Measurements from ENCODE around the gene RTN4RL2.

Gene RTN4RL2

GRCh38 chr11:57487920-57488659 lies 27.8 kb downstream of the RTN4RL2 start:
- H3K9me3 ChIP-seq (ENCODE audit: control insufficient read depth, low read length) = no peaks in the 10 kb centered on the region
- no peak overlapping the region for H3K27ac ChIP-seq (ENCODE audit: insufficient read depth, low read depth, low read length, poor library complexity, severe bottlenecking)
- no peak overlapping the region for H3K4me3 ChIP-seq (ENCODE audit: insufficient read depth, low read depth, low read length)
- H3K27me3 ChIP-seq (ENCODE audit: control insufficient read depth, insufficient read depth, low read length, poor library complexity, severe bottlenecking) = peaks cover 13% of the 10 kb centered on the region
- whole genome bisulfite sequencing, 2 experiments = 90 to 92% methylated on average over 5 to 6 of the region's 6 CpGs
- H3K4me1 ChIP-seq (ENCODE audit: control insufficient read depth, insufficient read depth, low read length) = no peaks in the 10 kb centered on the region
- H3K36me3 ChIP-seq (ENCODE audit: control insufficient read depth, insufficient read depth, low read length) = no peaks in the 10 kb centered on the region

GRCh38 chr11:57490456-57491248 lies 30.3 kb downstream of the RTN4RL2 start:
- H3K36me3 ChIP-seq (ENCODE audit: control insufficient read depth, insufficient read depth, low read length) = no peaks in the 10 kb centered on the region
- no peaks in the 10 kb centered on the region for H3K27me3 ChIP-seq (ENCODE audit: control insufficient read depth, insufficient read depth, low read length, poor library complexity, severe bottlenecking)
- no peaks in the 10 kb centered on the region for H3K4me1 ChIP-seq (ENCODE audit: control insufficient read depth, insufficient read depth, low read length)
- H3K4me3 ChIP-seq (ENCODE audit: insufficient read depth, low read depth, low read length) = no peak overlapping the region
- H3K9me3 ChIP-seq (ENCODE audit: control insufficient read depth, low read length) = no peaks in the 10 kb centered on the region
- H3K27ac ChIP-seq (ENCODE audit: insufficient read depth, low read depth, low read length, poor library complexity, severe bottlenecking) = no peak overlapping the region
- WGBS, 2 experiments = 93 to 95% methylated on average over 9 of the region's 9 CpGs

GRCh38 chr11:57491371-57492061 lies 31.2 kb downstream of the RTN4RL2 start:
- Histone ChIP-seq H3K9me3 (ENCODE audit: control insufficient read depth, low read length) (no peaks in the 10 kb centered on the region), H3K4me1 (ENCODE audit: control insufficient read depth, insufficient read depth, low read length) (no peaks in the 10 kb centered on the region), H3K36me3 (ENCODE audit: control insufficient read depth, insufficient read depth, low read length) (no peaks in the 10 kb centered on the region), H3K27me3 (ENCODE audit: control insufficient read depth, insufficient read depth, low read length, poor library complexity, severe bottlenecking) (no peaks in the 10 kb centered on the region), H3K4me3 (ENCODE audit: insufficient read depth, low read depth, low read length) (no peak overlapping the region), H3K27ac (ENCODE audit: insufficient read depth, low read depth, low read length, poor library complexity, severe bottlenecking) (no peak overlapping the region)
- 77 to 79% methylated on average over 11 of the region's 11 CpGs for WGBS, 2 experiments

GRCh38 chr11:57493507-57494503 lies 33.5 kb downstream of the RTN4RL2 start:
- Histone ChIP-seq H3K27ac (ENCODE audit: insufficient read depth, low read depth, low read length, poor library complexity, severe bottlenecking) (no peak overlapping the region), H3K4me3 (ENCODE audit: insufficient read depth, low read depth, low read length) (no peak overlapping the region), H3K9me3 (ENCODE audit: control insufficient read depth, low read length) (no peaks in the 10 kb centered on the region), H3K27me3 (ENCODE audit: control insufficient read depth, insufficient read depth, low read length, poor library complexity, severe bottlenecking) (peaks cover 9% of the 10 kb centered on the region), H3K36me3 (ENCODE audit: control insufficient read depth, insufficient read depth, low read length) (no peaks in the 10 kb centered on the region), H3K4me1 (ENCODE audit: control insufficient read depth, insufficient read depth, low read length) (no peaks in the 10 kb centered on the region)
- WGBS, 2 experiments = 82 to 83% methylated on average over 15 of the region's 15 CpGs

DNA sequence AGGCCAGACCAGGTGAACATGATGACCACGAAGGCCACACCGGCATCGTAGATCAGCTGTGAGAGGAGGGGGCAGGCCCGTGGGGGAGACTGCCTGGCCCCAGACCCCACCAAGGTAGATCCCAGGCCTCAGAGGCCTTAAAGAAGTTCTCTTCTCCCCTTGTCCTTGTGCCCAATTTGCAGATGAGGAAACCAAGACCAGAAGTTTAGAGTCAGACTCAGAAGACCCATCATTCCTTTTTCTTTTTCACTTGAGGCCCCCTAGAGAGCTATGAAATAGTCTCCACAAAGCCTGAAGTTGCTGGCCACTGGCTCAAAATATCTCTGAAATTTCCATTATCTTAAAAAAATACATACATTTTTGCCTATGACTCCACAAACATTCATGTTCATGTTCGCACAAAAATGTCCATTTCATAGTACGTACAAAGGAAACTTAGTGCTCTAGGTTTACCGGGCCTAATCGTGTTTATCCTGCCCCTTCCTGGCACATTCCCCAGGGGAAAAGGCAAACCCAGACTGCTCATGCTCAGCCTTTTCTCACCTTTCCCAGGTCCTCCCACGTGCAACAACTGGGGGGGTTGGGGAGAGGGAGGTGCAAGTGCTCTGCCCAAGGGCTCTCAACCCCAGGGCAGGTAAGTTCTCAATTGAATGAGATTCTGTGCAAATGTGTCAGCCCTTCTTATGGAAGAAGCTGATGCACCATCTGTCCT lies 35.9 kb downstream of the RTN4RL2 start:
- H3K27ac ChIP-seq (ENCODE audit: insufficient read depth, low read depth, low read length, poor library complexity, severe bottlenecking) = no peak overlapping the region
- 89 to 91% methylated on average over 9 of the region's 9 CpGs for WGBS, 2 experiments
- no peak overlapping the region for H3K4me3 ChIP-seq (ENCODE audit: insufficient read depth, low read depth, low read length)
- H3K9me3 ChIP-seq (ENCODE audit: control insufficient read depth, low read length) = no peaks in the 10 kb centered on the region
- H3K36me3 ChIP-seq (ENCODE audit: control insufficient read depth, insufficient read depth, low read length) = no peaks in the 10 kb centered on the region
- peaks cover 26% of the 10 kb centered on the region for H3K27me3 ChIP-seq (ENCODE audit: control insufficient read depth, insufficient read depth, low read length, poor library complexity, severe bottlenecking)
- peaks cover 5% of the 10 kb centered on the region for H3K4me1 ChIP-seq (ENCODE audit: control insufficient read depth, insufficient read depth, low read length)

DNA sequence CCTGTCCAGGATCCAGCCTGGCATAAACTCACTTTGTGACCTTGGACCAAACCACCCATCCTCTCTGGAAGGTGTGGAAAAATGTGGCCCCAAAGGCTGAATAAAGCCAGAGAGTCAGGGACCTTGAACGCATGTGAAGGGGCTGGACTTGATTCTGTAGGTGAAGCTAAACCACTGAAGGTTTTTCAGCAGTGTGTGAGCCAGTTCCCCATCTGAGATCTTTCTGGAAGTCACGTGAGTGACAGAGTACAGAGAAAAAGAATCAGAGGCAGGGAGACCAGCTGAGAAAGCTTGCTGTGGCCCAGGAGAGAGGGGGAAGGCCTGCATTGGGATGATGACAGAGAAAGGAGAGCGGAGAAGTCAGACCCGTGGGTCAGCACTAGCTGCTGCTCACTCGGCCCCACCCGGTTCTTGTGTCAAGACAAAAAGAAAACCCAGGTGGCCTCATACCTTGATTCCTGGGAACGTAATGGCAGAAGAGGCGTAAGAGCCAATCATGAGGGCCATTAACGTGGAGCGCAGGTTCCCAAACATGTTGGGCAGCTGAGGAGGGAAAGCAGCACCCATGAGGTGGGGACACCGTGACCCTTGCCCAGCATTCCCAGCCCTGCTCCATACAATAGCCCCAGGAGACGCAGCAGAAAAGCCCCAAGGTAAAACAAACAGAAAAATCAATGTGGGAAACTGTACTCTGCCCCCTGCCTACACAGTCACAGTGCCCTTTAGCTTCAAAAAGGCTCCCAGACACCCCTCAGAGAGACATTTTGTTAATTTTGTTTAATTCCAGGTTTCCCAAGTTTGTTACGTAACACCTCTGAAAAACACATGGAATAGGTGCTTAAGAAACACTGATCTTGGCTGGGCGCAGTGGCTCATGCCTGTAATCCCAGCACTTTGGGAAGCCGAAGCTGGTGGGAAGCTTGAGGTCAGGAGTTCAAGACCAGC lies 37.2 kb downstream of the RTN4RL2 start:
- WGBS, 2 experiments = 87 to 89% methylated on average over 15 of the region's 15 CpGs
- no peaks in the 10 kb centered on the region for H3K9me3 ChIP-seq (ENCODE audit: control insufficient read depth, low read length)
- H3K4me1 ChIP-seq (ENCODE audit: control insufficient read depth, insufficient read depth, low read length) = peaks cover 5% of the 10 kb centered on the region
- no peak overlapping the region for H3K4me3 ChIP-seq (ENCODE audit: insufficient read depth, low read depth, low read length)
- no peaks in the 10 kb centered on the region for H3K36me3 ChIP-seq (ENCODE audit: control insufficient read depth, insufficient read depth, low read length)
- H3K27ac ChIP-seq (ENCODE audit: insufficient read depth, low read depth, low read length, poor library complexity, severe bottlenecking) = no peak overlapping the region
- peaks cover 26% of the 10 kb centered on the region for H3K27me3 ChIP-seq (ENCODE audit: control insufficient read depth, insufficient read depth, low read length, poor library complexity, severe bottlenecking)

GRCh38 chr11:57498540-57498939 lies 38.2 kb downstream of the RTN4RL2 start:
- peaks cover 26% of the 10 kb centered on the region for H3K27me3 ChIP-seq (ENCODE audit: control insufficient read depth, insufficient read depth, low read length, poor library complexity, severe bottlenecking)
- H3K36me3 ChIP-seq (ENCODE audit: control insufficient read depth, insufficient read depth, low read length) = no peaks in the 10 kb centered on the region
- H3K4me1 ChIP-seq (ENCODE audit: control insufficient read depth, insufficient read depth, low read length) = peaks cover 5% of the 10 kb centered on the region
- no peak overlapping the region for H3K4me3 ChIP-seq (ENCODE audit: insufficient read depth, low read depth, low read length)
- WGBS, 2 experiments = 91 to 92% methylated on average over 6 of the region's 6 CpGs
- no peak overlapping the region for H3K27ac ChIP-seq (ENCODE audit: insufficient read depth, low read depth, low read length, poor library complexity, severe bottlenecking)
- H3K9me3 ChIP-seq (ENCODE audit: control insufficient read depth, low read length) = no peaks in the 10 kb centered on the region

- Histone ChIP-seq H3K27ac (ENCODE audit: insufficient read depth, low read depth, low read length, poor library complexity, severe bottlenecking) (no peak overlapping the region), H3K4me1 (ENCODE audit: control insufficient read depth, insufficient read depth, low read length) (peaks cover 5% of the 10 kb centered on the region), H3K36me3 (ENCODE audit: control insufficient read depth, insufficient read depth, low read length) (no peaks in the 10 kb centered on the region), H3K9me3 (ENCODE audit: control insufficient read depth, low read length) (no peaks in the 10 kb centered on the region), H3K4me3 (ENCODE audit: insufficient read depth, low read depth, low read length) (peak overlapping the region; percentile 23), H3K27me3 (ENCODE audit: control insufficient read depth, insufficient read depth, low read length, poor library complexity, severe bottlenecking) (peaks cover 26% of the 10 kb centered on the region)
- WGBS, 2 experiments = 7% methylated on average over 35 of the region's 35 CpGs
These were observed 39.2 kb downstream of the RTN4RL2 start for GRCh38 chr11:57499413-57499982.

Measured in ectodermal cell (in vitro differentiated cells).